Mesenchymal stem cell (in vitro differentiated cells and primary cell): ENCODE data around the gene CPM.
"Not testable (repeated sequence)": the region's sequence is repeated elsewhere in the genome, so short reads cannot be mapped to it uniquely, and the experiment has no call there.

Experiments
- DNase-seq: peaks from one replicate; pipeline ENCODE4 v3.0.0-alpha.2; 2013
- H2AFZ ChIP-seq: one replicate; pipeline ENCODE4 v1.6.1; 2013; ENCODE audit warnings: low read depth, mild to moderate bottlenecking, control low read depth, inconsistent platforms, low read length, moderate library complexity
- H2AK5ac ChIP-seq: 2 replicates; pipeline ENCODE4 v1.6.1; 2013; ENCODE audit warnings: low read length, moderate library complexity, mild to moderate bottlenecking, inconsistent platforms; ENCODE audit not compliant: severe bottlenecking
- H2BK120ac ChIP-seq: one replicate; pipeline ENCODE4 v1.6.1; 2013; ENCODE audit warnings: low read depth, mild to moderate bottlenecking, inconsistent platforms, low read length, moderate library complexity
- H2BK12ac ChIP-seq, 2 experiments: one replicate each; pipeline ENCODE4 v1.6.1; 2013; ENCODE audit warnings: inconsistent platforms in 2 of 2, low read length in 2 of 2, mild to moderate bottlenecking in 2 of 2, moderate library complexity in 2 of 2, control low read depth in 1 of 2
- H2BK15ac ChIP-seq: one replicate; pipeline ENCODE4 v1.6.1; 2013; ENCODE audit warnings: mild to moderate bottlenecking, low read depth, inconsistent platforms; ENCODE audit not compliant: poor library complexity, severe bottlenecking
- H2BK5ac ChIP-seq: 2 replicates; pipeline ENCODE4 v1.6.1; 2013; ENCODE audit warnings: low read depth, mild to moderate bottlenecking, low read length, control low read depth, inconsistent platforms; ENCODE audit not compliant: poor library complexity, severe bottlenecking
- H3K14ac ChIP-seq, 2 experiments: one replicate each; pipeline ENCODE4 v1.6.1; 2013; ENCODE audit warnings: inconsistent platforms in 2 of 2, low read length in 2 of 2, control low read depth in 1 of 2, mild to moderate bottlenecking in 1 of 2, moderate library complexity in 1 of 2
- H3K18ac ChIP-seq, 2 experiments: one replicate each; pipeline ENCODE4 v1.6.1; 2013; ENCODE audit warnings: inconsistent platforms in 2 of 2, low read length in 2 of 2, control low read depth in 1 of 2, low read depth in 1 of 2, mild to moderate bottlenecking in 1 of 2
- H3K23ac ChIP-seq, 2 experiments: one replicate each; pipeline ENCODE4 v1.6.1; 2013; ENCODE audit warnings: inconsistent platforms in 2 of 2, low read length in 2 of 2, mild to moderate bottlenecking in 2 of 2, moderate library complexity in 2 of 2, control low read depth in 1 of 2
- H3K27ac ChIP-seq: 2 replicates; pipeline ENCODE4 v1.5.1; 2013; ENCODE audit warnings: mild to moderate bottlenecking, moderate library complexity, low read length, control low read depth, inconsistent platforms; ENCODE audit not compliant: poor library complexity, severe bottlenecking
- H3K27me3 ChIP-seq, 2 experiments: 2 replicates each; pipeline versions ENCODE4 v1.6.1 to v1.7.0; 2013; ENCODE audit warnings: low read length in 2 of 2, mild to moderate bottlenecking in 2 of 2, moderate library complexity in 2 of 2, control low read depth in 1 of 2, inconsistent platforms in 1 of 2; ENCODE audit not compliant: control insufficient read depth in 1 of 2, insufficient read depth in 1 of 2
- H3K36me3 ChIP-seq, 2 experiments: 2 replicates each; pipeline versions ENCODE4 v1.6.1 to v1.7.0; 2013; ENCODE audit warnings: low read length in 2 of 2, control low read depth in 1 of 2, inconsistent platforms in 1 of 2, low read depth in 1 of 2, mild to moderate bottlenecking in 1 of 2; ENCODE audit not compliant: insufficient read depth in 2 of 2, control insufficient read depth in 1 of 2
- H3K4ac ChIP-seq, 2 experiments: one replicate each; pipeline ENCODE4 v1.6.1; 2013; ENCODE audit warnings: inconsistent platforms in 2 of 2, low read length in 2 of 2, mild to moderate bottlenecking in 2 of 2, moderate library complexity in 2 of 2, control low read depth in 1 of 2, low read depth in 1 of 2
- H3K4me1 ChIP-seq: 2 replicates; pipeline ENCODE4 v1.6.1; 2013; ENCODE audit warnings: low read depth, low read length, control low read depth; ENCODE audit not compliant: control insufficient read depth, insufficient read depth
- H3K4me2 ChIP-seq: 2 replicates; pipeline ENCODE4 v1.6.1; 2013; ENCODE audit warnings: low read length, mild to moderate bottlenecking, inconsistent platforms; ENCODE audit not compliant: poor library complexity, severe bottlenecking
- H3K4me3 ChIP-seq, 2 experiments: 2 replicates each; pipeline versions ENCODE4 v1.5.1 to v1.7.0; 2013; ENCODE audit warnings: low read length in 2 of 2, mild to moderate bottlenecking in 2 of 2, control low read depth in 1 of 2, low read depth in 1 of 2; ENCODE audit not compliant: insufficient read depth in 1 of 2
- H3K79me1 ChIP-seq: replicated peaks from 2 replicates; pipeline ENCODE4 v1.6.1; 2013; ENCODE audit warnings: mild to moderate bottlenecking, control low read depth, low read length, inconsistent platforms; ENCODE audit not compliant: poor library complexity, severe bottlenecking
- H3K9ac ChIP-seq: 2 replicates; pipeline ENCODE4 v1.7.0; 2013; ENCODE audit warnings: mild to moderate bottlenecking, low read length, moderate library complexity
- H3K9me3 ChIP-seq: 2 replicates; pipeline ENCODE4 v1.7.0; 2013; ENCODE audit warnings: mild to moderate bottlenecking, low read length; ENCODE audit not compliant: control insufficient read depth
- H4K8ac ChIP-seq: one replicate; pipeline ENCODE4 v1.6.1; 2013; ENCODE audit warnings: inconsistent platforms, mild to moderate bottlenecking, low read length, moderate library complexity
- H4K91ac ChIP-seq: one replicate; pipeline ENCODE4 v1.6.1; 2013; ENCODE audit warnings: mild to moderate bottlenecking, low read length, inconsistent platforms
- WGBS: methylation state at CpG from one replicate; pipeline ENCODE4 v1.1.7; 2013; ENCODE audit warnings: mixed read lengths; 5-methylcytosine and 5-hydroxymethylcytosine counted together

Gene CPM

DNA sequence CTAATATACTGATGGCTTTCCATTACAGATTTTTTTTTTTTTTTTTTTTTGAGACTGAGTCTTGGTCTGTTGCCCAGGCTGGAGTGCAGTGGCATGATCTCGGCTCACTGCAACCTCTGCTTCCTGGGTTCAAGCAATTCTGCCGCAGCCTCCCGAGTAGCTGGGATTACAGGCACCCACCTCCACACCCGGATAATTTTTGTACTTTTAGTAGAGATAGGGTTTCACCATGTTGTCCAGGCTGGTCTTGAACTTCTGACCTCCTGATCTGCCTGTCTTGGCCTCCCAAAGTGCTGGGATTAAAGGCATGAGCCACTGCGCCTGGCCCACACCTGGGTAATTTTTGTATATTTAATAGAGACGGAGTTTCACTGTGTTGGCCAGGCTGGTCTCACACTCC, 121.4 kb downstream of the CPM start:
- H3K18ac ChIP-seq, H3K27ac ChIP-seq, H2BK120ac ChIP-seq, H2BK15ac ChIP-seq, H3K23ac ChIP-seq, H3K14ac ChIP-seq, H4K91ac ChIP-seq, H3K4ac ChIP-seq, H2BK5ac ChIP-seq, H3K4me1 ChIP-seq, DNase-seq, H3K79me1 ChIP-seq, H4K8ac ChIP-seq, H2AFZ ChIP-seq, H2AK5ac ChIP-seq, H3K27me3 ChIP-seq, H2BK12ac ChIP-seq, H3K9me3 ChIP-seq: not testable (repeated sequence)
- H3K4me2 ChIP-seq: peak overlapping the region; percentile 28
- H3K4me3 ChIP-seq: peak overlapping the region in 1 of 2 experiments; percentile 98
- peak overlapping the region; percentile 74 for H3K9ac ChIP-seq
- H3K36me3 ChIP-seq: peaks cover 19 to 76% of the 10 kb centered on the region in 2 experiments
- WGBS: 96% methylated on average over 5 of the region's 6 CpGs

DNA sequence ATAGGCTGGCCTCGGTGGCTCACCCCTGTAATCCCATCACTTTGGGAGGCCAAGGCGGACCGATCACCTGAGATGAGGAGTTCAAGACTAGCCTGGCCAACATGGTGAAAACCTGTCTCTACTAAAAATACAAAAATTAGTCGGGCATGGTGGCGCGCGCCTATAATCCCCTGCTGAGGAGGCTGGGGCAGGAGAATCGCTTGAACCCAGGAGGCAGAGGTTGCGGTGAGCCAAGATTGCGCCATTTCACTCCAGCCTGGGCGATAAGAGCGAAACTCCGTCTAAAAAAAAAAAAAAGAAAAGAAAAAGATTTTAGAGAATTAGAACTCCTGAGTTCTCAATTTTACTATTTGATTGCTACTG, 123.0 kb downstream of the CPM start:
- H3K23ac ChIP-seq, H3K9me3 ChIP-seq, H2BK120ac ChIP-seq, H2BK5ac ChIP-seq, H4K91ac ChIP-seq, H3K79me1 ChIP-seq, DNase-seq, H4K8ac ChIP-seq, H3K4me1 ChIP-seq, H2AK5ac ChIP-seq, H3K27ac ChIP-seq, H3K4ac ChIP-seq, H3K14ac ChIP-seq, H3K27me3 ChIP-seq, H2BK15ac ChIP-seq, H2AFZ ChIP-seq, H2BK12ac ChIP-seq, H3K18ac ChIP-seq: not testable (repeated sequence)
- 100% methylated on average over 9 of the region's 13 CpGs for WGBS
- peak overlapping the region; percentile 11 for H3K4me2 ChIP-seq
- peaks cover 13 to 60% of the 10 kb centered on the region in 2 experiments for H3K36me3 ChIP-seq
- peak overlapping the region; percentile 44 to 98 for H3K4me3 ChIP-seq
- H3K9ac ChIP-seq: peak overlapping the region; percentile 100

DNA sequence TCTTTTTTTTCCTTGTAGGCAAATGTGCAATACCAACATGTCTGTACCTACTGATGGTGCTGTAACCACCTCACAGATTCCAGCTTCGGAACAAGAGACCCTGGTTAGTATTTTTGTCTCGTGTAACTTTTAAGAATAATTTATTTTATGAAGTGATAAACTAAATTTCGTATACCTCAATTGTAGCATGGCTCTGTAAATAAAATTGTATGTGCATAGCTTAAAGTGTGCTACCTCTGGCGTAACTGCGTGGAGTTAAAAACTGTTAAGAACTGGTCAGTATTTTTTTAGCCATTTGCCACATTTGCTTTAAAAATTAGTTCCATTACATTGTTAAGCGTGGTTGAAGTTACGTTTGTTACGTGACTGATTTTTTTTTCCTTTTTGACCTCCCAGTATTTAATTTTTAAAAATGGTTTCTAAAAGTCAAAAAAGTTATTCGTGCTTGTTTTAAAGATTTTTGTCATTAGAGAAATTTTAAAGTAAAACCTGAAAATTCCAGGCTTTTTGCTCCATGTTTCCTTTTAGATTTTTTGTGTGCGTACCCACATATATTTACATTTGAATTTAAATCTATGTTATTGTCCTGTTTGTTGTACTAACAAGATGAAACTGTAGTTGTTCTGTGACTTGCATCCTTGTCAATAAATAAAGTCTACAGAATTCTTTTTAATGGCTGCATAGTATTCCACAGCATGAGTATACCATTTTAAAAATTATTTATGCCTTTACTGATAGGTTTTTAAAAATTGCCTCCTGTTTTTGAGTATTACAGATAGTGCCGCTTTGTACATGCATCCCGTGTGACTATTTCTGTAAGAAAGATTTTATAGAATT, 123.6 kb downstream of the CPM start:
- peaks cover 8% of the 10 kb centered on the region for H3K4me1 ChIP-seq
- no peak overlapping the region for H3K14ac ChIP-seq
- no peak overlapping the region for H2BK12ac ChIP-seq
- no peak overlapping the region for H3K23ac ChIP-seq
- peak overlapping the region; percentile 87 to 98 for H3K4me3 ChIP-seq
- H3K27ac ChIP-seq: peak overlapping the region; percentile 100
- peaks cover 13 to 54% of the 10 kb centered on the region in 2 experiments for H3K36me3 ChIP-seq
- H3K9ac ChIP-seq: peak overlapping the region; percentile 100
- H2BK5ac ChIP-seq: peak overlapping the region; percentile 77
- H3K9me3 ChIP-seq: peaks cover 4% of the 10 kb centered on the region
- H3K4me2 ChIP-seq: peak overlapping the region; percentile 47
- H4K8ac ChIP-seq: no peak overlapping the region
- H2BK120ac ChIP-seq: no peak overlapping the region
- H3K27me3 ChIP-seq: no peaks in the 10 kb centered on the region
- no peaks in the 10 kb centered on the region for H3K79me1 ChIP-seq
- no peak overlapping the region for H4K91ac ChIP-seq
- no peak overlapping the region for H2BK15ac ChIP-seq
- WGBS: 80% methylated on average over 5 of the region's 12 CpGs
- no peak overlapping the region for H3K4ac ChIP-seq
- no peak overlapping the region for H2AFZ ChIP-seq
- H3K18ac ChIP-seq: peak overlapping the region; percentile 8 to 77
- H2AK5ac ChIP-seq: no peak overlapping the region
- DNase-seq: no peak

DNA sequence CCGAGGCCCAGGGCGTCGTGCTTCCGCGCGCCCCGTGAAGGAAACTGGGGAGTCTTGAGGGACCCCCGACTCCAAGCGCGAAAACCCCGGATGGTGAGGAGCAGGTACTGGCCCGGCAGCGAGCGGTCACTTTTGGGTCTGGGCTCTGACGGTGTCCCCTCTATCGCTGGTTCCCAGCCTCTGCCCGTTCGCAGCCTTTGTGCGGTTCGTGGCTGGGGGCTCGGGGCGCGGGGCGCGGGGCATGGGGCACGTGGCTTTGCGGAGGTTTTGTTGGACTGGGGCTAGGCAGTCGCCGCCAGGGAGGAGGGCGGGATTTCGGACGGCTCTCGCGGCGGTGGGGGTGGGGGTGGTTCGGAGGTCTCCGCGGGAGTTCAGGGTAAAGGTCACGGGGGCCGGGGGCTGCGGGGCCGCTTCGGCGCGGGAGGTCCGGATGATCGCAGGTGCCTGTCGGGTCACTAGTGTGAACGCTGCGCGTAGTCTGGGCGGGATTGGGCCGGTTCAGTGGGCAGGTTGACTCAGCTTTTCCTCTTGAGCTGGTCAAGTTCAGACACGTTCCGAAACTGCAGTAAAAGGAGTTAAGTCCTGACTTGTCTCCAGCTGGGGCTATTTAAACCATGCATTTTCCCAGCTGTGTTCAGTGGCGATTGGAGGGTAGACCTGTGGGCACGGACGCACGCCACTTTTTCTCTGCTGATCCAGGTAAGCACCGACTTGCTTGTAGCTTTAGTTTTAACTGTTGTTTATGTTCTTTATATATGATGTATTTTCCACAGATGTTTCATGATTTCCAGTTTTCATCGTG, 124.4 kb downstream of the CPM start:
- peaks cover 8% of the 10 kb centered on the region for H3K4me1 ChIP-seq
- peak overlapping the region; percentile 23 for H2AFZ ChIP-seq
- no peaks in the 10 kb centered on the region for H3K79me1 ChIP-seq
- peaks cover 9 to 46% of the 10 kb centered on the region in 2 experiments for H3K36me3 ChIP-seq
- no peaks in the 10 kb centered on the region for H3K27me3 ChIP-seq
- H3K4me3 ChIP-seq: peak overlapping the region; percentile 87 to 98
- H4K91ac ChIP-seq: peak overlapping the region; percentile 98
- peak overlapping the region; percentile 100 for H3K27ac ChIP-seq
- peak overlapping the region; percentile 96 to 100 for H3K4ac ChIP-seq
- H2BK15ac ChIP-seq: peak overlapping the region; percentile 77
- peak overlapping the region; percentile 69 for H3K4me2 ChIP-seq
- peaks cover 4% of the 10 kb centered on the region for H3K9me3 ChIP-seq
- peak overlapping the region; percentile 12 to 82 for H2BK12ac ChIP-seq
- peak overlapping the region; percentile 99 for H2BK120ac ChIP-seq
- peak overlapping the region; percentile 99 for H4K8ac ChIP-seq
- peak overlapping the region in 1 of 2 experiments; percentile 96 for H3K14ac ChIP-seq
- peak overlapping the region; percentile 99 for H2BK5ac ChIP-seq
- H3K18ac ChIP-seq: peak overlapping the region; percentile 97 to 98
- H2AK5ac ChIP-seq: peak overlapping the region; percentile 95
- peak overlapping the region; percentile 87 to 97 for H3K23ac ChIP-seq
- WGBS: 1% methylated on average over 52 of the region's 61 CpGs
- peak; percentile 96 for DNase-seq
- H3K9ac ChIP-seq: peak overlapping the region; percentile 100
